SK-N-SH (cell line): Measurements from ENCODE around the gene DUS2. TPM values are rescaled to one million over a fixed set of nuclear protein-coding genes. Genes with fewer than 3 reads are reported as not detected.

Experiments used
- CTCF ChIA-PET: fragments of 300-600, 350-600 bp; formaldehyde crosslinking; extraction: SDS; loops from one replicate; lab custom pipeline; 2021; lab: Yijun Ruan, JAX
- POLR2A ChIA-PET: fragments of 350-600 bp; sonication (Branson Sonifier 250); formaldehyde crosslinking; extraction: SDS; loops from one replicate; lab custom pipeline; 2020; ENCODE audit warnings: antibody characterized with exemption, inconsistent platforms; lab: Yijun Ruan, JAX
- DNase-seq: peaks from one replicate; pipeline ENCODE4 v3.0.0; 2012
- H2AFZ ChIP-seq: fragments of 200-600 bp; sonication (generic); 2 replicates; pipeline ENCODE4 v1.8.1; 2016; ENCODE audit warnings: antibody characterized with exemption, mild to moderate bottlenecking, low read depth
- H3F3A ChIP-seq: fragments of 200-600 bp; sonication (generic); replicated peaks from 2 replicates; pipeline ENCODE3; 2016; ENCODE audit warnings: antibody characterized with exemption, mild to moderate bottlenecking; ENCODE audit not compliant: insufficient read depth
- H3K27ac ChIP-seq, 2 experiments: fragments of 200-500 bp in 1 of 2; fragments of 200-600 bp in 1 of 2; sonication (Bioruptor generic) in 1 of 2; sonication (generic), shearing (Covaris generic) in 1 of 2; 2 replicates each; pipeline versions ENCODE4 v1.5.1 to v1.6.1; 2014 to 2016; ENCODE audit warnings: low read depth in 2 of 2, inconsistent platforms in 1 of 2, low read length in 1 of 2, mild to moderate bottlenecking in 1 of 2, mixed read lengths in 1 of 2
- H3K27me3 ChIP-seq: fragments of 200-600 bp; sonication (generic), shearing (Covaris generic); 2 replicates; pipeline ENCODE4 v1.6.1; 2016; ENCODE audit warnings: mixed run types; ENCODE audit not compliant: insufficient read depth
- H3K36me3 ChIP-seq, 2 experiments: fragments of 200-500 bp in 1 of 2; fragments of 200-600 bp in 1 of 2; sonication (Bioruptor generic) in 1 of 2; sonication (generic) in 1 of 2; replicated peaks in 1 of 2; 2 replicates each; pipeline versions ENCODE3 to v1.5.1; 2014 to 2016; ENCODE audit warnings: low read length in 1 of 2, mild to moderate bottlenecking in 1 of 2; ENCODE audit not compliant: insufficient read depth in 2 of 2, control insufficient read depth in 1 of 2
- H3K4me1 ChIP-seq, 2 experiments: fragments of 200-500 bp in 1 of 2; fragments of 200-600 bp in 1 of 2; sonication (Bioruptor generic) in 1 of 2; sonication (generic), shearing (Covaris generic) in 1 of 2; 2 replicates each; pipeline versions ENCODE4 v1.5.1 to v1.6.1; 2014 to 2016; ENCODE audit warnings: low read depth in 1 of 2, low read length in 1 of 2, mixed run types in 1 of 2; ENCODE audit not compliant: insufficient read depth in 2 of 2, control insufficient read depth in 1 of 2
- H3K4me2 ChIP-seq: fragments of 200-600 bp; sonication (generic), shearing (Covaris generic); 2 replicates; pipeline ENCODE4 v1.6.1; 2017; ENCODE audit warnings: mixed run types
- H3K4me3 ChIP-seq, 2 experiments: fragments of 200-500 bp in 1 of 2; fragments of 200-600 bp in 1 of 2; sonication (Bioruptor generic) in 1 of 2; sonication (generic), shearing (Covaris generic) in 1 of 2; 2 replicates each; pipeline versions ENCODE4 v1.5.1 to v1.8.1; 2014 to 2016; ENCODE audit warnings: low read depth in 2 of 2, inconsistent platforms in 1 of 2, low read length in 1 of 2, mild to moderate bottlenecking in 1 of 2, mixed read lengths in 1 of 2, moderate library complexity in 1 of 2
- H3K79me2 ChIP-seq: fragments of 200-600 bp; sonication (generic); 2 replicates; pipeline ENCODE4 v1.8.1; 2017; ENCODE audit warnings: mild to moderate bottlenecking; ENCODE audit not compliant: insufficient read depth
- H3K9ac ChIP-seq: fragments of 200-600 bp; sonication (generic); 2 replicates; pipeline ENCODE4 v1.6.1; 2017; ENCODE audit warnings: mixed run types
- H3K9me2 ChIP-seq: fragments of 200-600 bp; sonication (generic); 2 replicates; pipeline ENCODE4 v1.6.1; 2017; ENCODE audit warnings: mixed run types
- H3K9me3 ChIP-seq: fragments of 200-600 bp; sonication (generic); 2 replicates; pipeline ENCODE4 v1.6.1; 2017; ENCODE audit warnings: mixed run types, mild to moderate bottlenecking, moderate library complexity
- H4K20me1 ChIP-seq: fragments of 200-600 bp; sonication (generic); 2 replicates; pipeline ENCODE4 v1.6.1; 2017; ENCODE audit warnings: mild to moderate bottlenecking, mixed run types; ENCODE audit not compliant: insufficient read depth
- ELF1 ChIP-seq: IDR thresholded peaks from 2 replicates; pipeline ENCODE4 v1.4.0; 2012
- EP300 ChIP-seq, 2 experiments: IDR thresholded peaks; 2 replicates each; pipeline versions ENCODE4 v1.4.0 to v1.6.1; 2012; ENCODE audit warnings: borderline replicate concordance in 1 of 2, low read depth in 1 of 2, low read length in 1 of 2
- EZH2phosphoT487 ChIP-seq: fragments of 200-600 bp; sonication (generic); IDR thresholded peaks from 2 replicates; pipeline ENCODE4 v1.6.1; 2017; ENCODE audit warnings: low read depth, mixed run types, mild to moderate bottlenecking, antibody characterized with exemption, moderate library complexity, borderline replicate concordance
- FOXM1 ChIP-seq: IDR thresholded peaks from 2 replicates; pipeline ENCODE4 v1.4.0; 2012; ENCODE audit warnings: low read depth, mild to moderate bottlenecking
- GABPA ChIP-seq: IDR thresholded peaks from 2 replicates; pipeline ENCODE4 v1.4.0; 2012; ENCODE audit warnings: low read depth, mild to moderate bottlenecking
- GATA2 ChIP-seq: sonication (generic); formaldehyde crosslinking; IDR thresholded peaks from 2 replicates; pipeline ENCODE4 v1.5.0; 2020; ENCODE audit warnings: mild to moderate bottlenecking, missing genetic modification reagents
- IRF3 ChIP-seq: fragments of 150-350 bp; IDR thresholded peaks from 2 replicates; pipeline ENCODE4 v1.6.1; 2016; ENCODE audit warnings: mild to moderate bottlenecking, low read depth, low read length
- MAX ChIP-seq: IDR thresholded peaks from 2 replicates; pipeline ENCODE4 v1.4.0; 2012; ENCODE audit warnings: low read depth
- MXI1 ChIP-seq: IDR thresholded peaks from 2 replicates; pipeline ENCODE4 v1.6.1; 2012; ENCODE audit warnings: mild to moderate bottlenecking, low read depth, low read length, improper control_type of control experiment
- RAD21 ChIP-seq: IDR thresholded peaks from 2 replicates; pipeline ENCODE4 v1.6.1; 2012; ENCODE audit warnings: mild to moderate bottlenecking, low read length
- RCOR1 ChIP-seq: fragments of 150-350 bp; IDR thresholded peaks from 2 replicates; pipeline ENCODE4 v1.6.1; 2017; ENCODE audit warnings: antibody characterized with exemption, low read length
- REST ChIP-seq: IDR thresholded peaks from 2 replicates; pipeline ENCODE4 v1.6.1; 2012; ENCODE audit warnings: mild to moderate bottlenecking, low read depth, low read length, moderate library complexity
- RFX5 ChIP-seq: IDR thresholded peaks from 2 replicates; pipeline ENCODE4 v1.6.1; 2012; ENCODE audit warnings: mild to moderate bottlenecking, improper control_type of control experiment, low read length
- RXRA ChIP-seq: IDR thresholded peaks from 2 replicates; pipeline ENCODE4 v1.4.0; 2012; ENCODE audit warnings: low read depth, mild to moderate bottlenecking, borderline replicate concordance
- SMC3 ChIP-seq: IDR thresholded peaks from 2 replicates; pipeline ENCODE4 v1.6.1; 2012; ENCODE audit warnings: low read depth, low read length, improper control_type of control experiment
- TCF12 ChIP-seq: IDR thresholded peaks from 2 replicates; pipeline ENCODE4 v1.4.0; 2012
- TEAD4 ChIP-seq: IDR thresholded peaks from 2 replicates; pipeline ENCODE4 v1.4.0; 2012; ENCODE audit warnings: mild to moderate bottlenecking, borderline replicate concordance; ENCODE audit not compliant: insufficient read depth
- USF1 ChIP-seq: IDR thresholded peaks from 2 replicates; pipeline ENCODE4 v1.4.0; 2012; ENCODE audit warnings: low read depth, borderline replicate concordance
- ZBTB33 ChIP-seq: IDR thresholded peaks from 2 replicates; pipeline ENCODE4 v1.4.0; 2012; ENCODE audit warnings: low read depth, borderline replicate concordance
- WGBS: methylation state at CpG from one replicate; pipeline ENCODE4 v1.1.6; 2017; ENCODE audit warnings: low lambda C conversion rate; 5-methylcytosine and 5-hydroxymethylcytosine counted together
- polyA plus RNA-seq, 3 experiments: library from polyadenylated mRNA; depleted of rRNA; stranded (reverse); fragments of >200 nt; gene quantifications; 2 replicates each; pipeline ENCODE4 v1.2.3, GENCODE V29; 2012

The DUS2 gene
- polyA plus RNA-seq, 1 of the 3 experiments (the other 2 are of a cell fraction), result 16.1 TPM

- H3K9me3 ChIP-seq, result no peaks in the 10 kb centered on the region
- peaks cover 28% of the 10 kb centered on the region for H3F3A ChIP-seq
- POLR2A ChIA-PET, result interaction anchor here (2.8 kb wide), 1 partner anchor 141 kb away, joined by 10 read pairs; no protein-coding TSS in a partner anchor
- H2AFZ ChIP-seq, result peak overlapping the region; percentile 80; the same call in 1 of the 2 replicates
- H3K36me3 ChIP-seq, result no peaks in the 10 kb centered on the region
- H3K4me3 ChIP-seq, result peak overlapping the region; percentile 78 to 97
- peaks cover 14 to 20% of the 10 kb centered on the region in 2 experiments; a peak in 3 of 4 replicates for H3K4me1 ChIP-seq
- no peaks in the 10 kb centered on the region for H3K27me3 ChIP-seq
- 1% methylated on average over 6 of the region's 6 CpGs for WGBS
- DNase-seq, result peak; percentile 39
- CTCF ChIA-PET, result interaction anchor here (1.1 to 3.3 kb wide), 3 partner anchors 143 to 242 kb away, joined by 3 to 14 read pairs (median 5); no protein-coding TSS in a partner anchor
- H3K79me2 ChIP-seq, result peaks cover 57% of the 10 kb centered on the region
- H3K9ac ChIP-seq, result peak overlapping the region; percentile 85
- no peaks in the 10 kb centered on the region for H3K9me2 ChIP-seq
- H3K27ac ChIP-seq, result peak overlapping the region; percentile 83 to 85
- TF ChIP-seq RFX5 (no peak), IRF3 (no peak), ZBTB33 (no peak), MAX (0 out of 2 replicates have a peak, but pooled peaks have one; percentile 3), MXI1 (no peak; the same call in 1 of the 2 replicates), GABPA (0 out of 2 replicates have a peak, but pooled peaks have one; percentile 2)
- peaks cover 12% of the 10 kb centered on the region for H4K20me1 ChIP-seq
- H3K4me2 ChIP-seq, result peak overlapping the region; percentile 88
Measured at GRCh38 chr16:68086336-68086841, 63.3 kb downstream of the DUS2 start.

GRCh38 chr16:68086860-68087268 is 63.8 kb downstream of the DUS2 start:
- peak overlapping the region; percentile 85; the same call in 1 of the 2 replicates for H3K9ac ChIP-seq
- ChIA-PET CTCF (interaction anchor here (0.7 to 3.3 kb wide), 3 partner anchors 49 to 242 kb away, joined by 3 to 14 read pairs (median 5); no protein-coding TSS in a partner anchor), POLR2A (interaction anchor here (2.8 kb wide), 1 partner anchor 141 kb away, joined by 10 read pairs; no protein-coding TSS in a partner anchor)
- peak overlapping the region; percentile 80; the same call in 1 of the 2 replicates for H2AFZ ChIP-seq
- no peaks in the 10 kb centered on the region for H3K36me3 ChIP-seq
- 1% methylated on average over 6 of the region's 6 CpGs for WGBS
- H3F3A ChIP-seq, result peaks cover 28% of the 10 kb centered on the region
- H3K27ac ChIP-seq, result peak overlapping the region; percentile 83 to 85
- no peak for DNase-seq
- no peaks in the 10 kb centered on the region for H3K27me3 ChIP-seq
- no peaks in the 10 kb centered on the region for H3K9me3 ChIP-seq
- no peaks in the 10 kb centered on the region for H3K9me2 ChIP-seq
- peak overlapping the region; percentile 88 for H3K4me2 ChIP-seq
- peaks cover 18 to 24% of the 10 kb centered on the region in 2 experiments for H3K4me1 ChIP-seq
- H4K20me1 ChIP-seq, result peaks cover 12% of the 10 kb centered on the region
- H3K79me2 ChIP-seq, result peaks cover 62% of the 10 kb centered on the region
- peak overlapping the region; percentile 78 to 97 for H3K4me3 ChIP-seq
- TF ChIP-seq TCF12 (no peak), EZH2phosphoT487 (no peak), USF1 (no peak), GATA2 (no peak), TEAD4 (no peak), ELF1 (no peak), EP300 (IDR thresholded peaks at IDR 0.05; ENCODE audit: borderline replicate concordance in 1 of 2, low read depth in 1 of 2, low read length in 1 of 2) (no peak), RCOR1 (no peak), RXRA (no peak), REST (no peak), RAD21 (no peak), RFX5 (no peak), GABPA (no peak), SMC3 (no peak), FOXM1 (no peak)
